HuH-7 (cell line): ENCODE data around the gene GSTM4.
"Not testable (repeated sequence)": the region's sequence is repeated elsewhere in the genome, so short reads cannot be mapped to it uniquely, and the experiment has no call there.

Source experiments
- DNase-seq: peaks from one replicate; pipeline ENCODE4 v3.0.0; 2011; ENCODE audit warnings: low spot score

GSTM4 gene

DNA sequence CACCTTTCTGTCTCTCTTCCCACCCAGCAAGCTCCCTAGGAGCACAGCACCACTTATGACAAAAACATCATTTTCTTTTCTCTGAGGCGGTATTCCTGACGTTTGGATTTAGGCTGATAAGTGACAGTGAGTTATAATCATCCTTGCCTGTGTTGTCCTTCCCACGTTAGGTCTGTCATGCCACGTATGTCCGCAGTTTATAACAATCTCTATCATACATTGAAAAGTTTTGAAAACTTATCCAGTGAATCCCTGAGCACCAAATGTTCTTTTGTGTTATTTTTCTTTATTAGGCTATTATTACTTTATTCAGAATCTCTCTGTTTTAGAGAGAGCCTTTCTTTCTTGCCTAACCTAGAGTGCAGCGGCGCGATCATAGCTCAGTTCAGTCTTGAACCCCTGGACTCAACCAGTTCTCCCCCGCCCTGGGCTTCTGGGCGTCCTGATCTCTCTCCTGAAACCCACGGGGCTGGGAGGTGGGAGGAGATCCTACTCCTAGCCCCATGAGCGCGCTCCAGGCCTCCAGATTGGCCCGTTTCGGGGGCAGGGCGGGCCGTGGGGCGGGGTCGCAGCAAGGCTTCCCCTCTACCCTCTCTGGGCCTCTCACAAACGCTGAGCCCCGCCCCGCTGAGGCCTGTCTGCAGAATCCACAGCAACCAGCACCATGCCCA lies 11.7 kb downstream of the GSTM4 start, which contains the start of gene GSTM2:
TSS of gene GSTM2 (plus strand) at position 606 of the 671 bp plus-strand sequence. CDS start at position 665, 59 bp downstream.
- peak; percentile 92 for DNase-seq

DNA sequence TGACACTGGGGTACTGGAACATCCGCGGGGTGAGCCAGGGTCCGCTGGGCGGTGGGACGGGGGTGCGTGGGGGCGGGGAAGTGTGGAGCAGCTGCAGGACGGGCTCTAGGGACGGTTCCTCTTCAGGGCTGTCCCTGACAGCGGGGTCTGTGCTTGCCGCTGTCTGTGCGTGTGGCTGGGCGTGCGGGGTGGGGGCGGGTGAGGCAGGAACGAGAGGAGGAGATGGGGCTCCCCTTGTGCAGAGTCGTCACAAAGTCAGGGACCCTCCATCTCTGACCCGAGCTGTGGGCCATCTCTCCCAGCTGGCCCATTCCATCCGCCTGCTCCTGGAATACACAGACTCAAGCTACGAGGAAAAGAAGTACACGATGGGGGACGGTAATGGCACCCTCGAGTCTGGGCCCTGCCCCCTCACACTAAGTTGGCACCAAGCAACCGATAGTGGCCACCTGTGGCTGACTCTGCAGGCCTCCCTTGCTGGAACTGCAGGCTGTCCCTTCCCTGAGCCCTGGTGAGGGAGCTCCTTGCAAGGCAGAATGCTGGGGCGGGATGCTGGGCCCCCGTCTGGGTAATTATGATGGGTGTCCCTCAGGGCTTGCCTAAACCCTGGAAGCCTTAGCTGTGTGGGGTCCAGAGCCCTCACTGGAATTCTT lies 12.3 kb downstream of the GSTM4 start:
- DNase-seq = no peak

DNA sequence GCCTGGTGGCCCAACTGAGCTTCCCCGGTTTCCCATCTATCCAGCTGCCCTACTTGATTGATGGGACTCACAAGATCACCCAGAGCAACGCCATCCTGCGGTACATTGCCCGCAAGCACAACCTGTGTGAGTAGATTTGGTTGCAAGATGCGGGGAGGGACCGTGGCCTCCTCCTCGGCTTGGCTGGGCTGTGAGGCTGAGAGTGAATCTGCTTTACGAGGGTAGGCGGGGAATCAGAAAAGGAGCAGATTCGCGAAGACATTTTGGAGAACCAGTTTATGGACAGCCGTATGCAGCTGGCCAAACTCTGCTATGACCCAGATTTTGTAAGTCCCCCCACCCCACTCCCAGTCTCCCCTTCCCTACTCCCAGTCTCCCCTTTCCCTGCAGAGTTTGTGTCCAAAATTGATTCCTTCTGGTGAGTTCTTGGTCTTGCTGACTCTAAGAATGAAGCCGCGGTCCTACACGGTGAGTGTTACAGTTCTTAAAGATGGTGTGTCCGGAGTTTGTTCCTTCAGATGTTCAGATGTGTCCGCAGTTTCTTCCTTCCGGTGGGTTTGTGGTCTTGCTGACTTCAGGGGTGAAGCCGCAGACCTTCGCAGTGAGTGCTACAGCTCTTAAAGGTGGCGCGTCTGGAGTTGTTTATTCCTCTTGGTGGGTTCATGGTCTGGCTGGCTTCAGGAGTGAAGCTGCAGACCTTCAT lies 13.5 kb downstream of the GSTM4 start:
- DNase-seq = no peak

DNA sequence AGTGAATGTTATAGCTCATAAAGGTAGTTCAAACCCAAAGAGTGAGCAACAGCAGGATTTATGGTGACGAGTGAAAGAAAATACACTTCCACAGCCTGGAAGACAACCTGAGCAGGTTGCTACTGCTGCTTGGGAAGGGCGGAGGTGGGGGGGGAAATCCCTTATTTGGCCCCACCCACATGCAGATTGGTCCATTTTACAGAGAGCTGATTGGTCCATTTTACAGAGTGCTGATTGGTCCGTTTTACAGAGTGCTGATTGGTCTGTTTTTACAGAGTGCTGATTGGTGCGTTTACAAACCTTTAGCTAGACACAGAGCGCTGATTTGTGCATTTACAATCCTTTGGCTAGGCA lies 14.0 kb downstream of the GSTM4 start:
- not testable (repeated sequence) for DNase-seq

DNA sequence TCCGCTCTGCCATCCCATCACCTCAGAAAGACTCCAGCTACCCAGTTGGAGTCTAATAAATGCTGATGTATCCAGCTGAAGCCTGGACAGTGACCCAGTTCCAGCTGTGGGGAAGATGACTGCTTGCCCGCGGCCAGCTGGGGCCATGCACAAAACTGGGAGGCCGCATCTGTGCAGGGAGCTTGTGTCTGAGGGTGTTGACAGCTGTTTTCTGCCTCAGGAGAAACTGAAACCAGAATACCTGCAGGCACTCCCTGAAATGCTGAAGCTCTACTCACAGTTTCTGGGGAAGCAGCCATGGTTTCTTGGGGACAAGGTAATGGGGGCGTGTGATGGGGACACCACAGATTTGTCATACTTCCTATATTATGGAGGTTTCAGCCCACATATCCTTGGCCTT lies 15.2 kb downstream of the GSTM4 start:
- DNase-seq = no peak

DNA sequence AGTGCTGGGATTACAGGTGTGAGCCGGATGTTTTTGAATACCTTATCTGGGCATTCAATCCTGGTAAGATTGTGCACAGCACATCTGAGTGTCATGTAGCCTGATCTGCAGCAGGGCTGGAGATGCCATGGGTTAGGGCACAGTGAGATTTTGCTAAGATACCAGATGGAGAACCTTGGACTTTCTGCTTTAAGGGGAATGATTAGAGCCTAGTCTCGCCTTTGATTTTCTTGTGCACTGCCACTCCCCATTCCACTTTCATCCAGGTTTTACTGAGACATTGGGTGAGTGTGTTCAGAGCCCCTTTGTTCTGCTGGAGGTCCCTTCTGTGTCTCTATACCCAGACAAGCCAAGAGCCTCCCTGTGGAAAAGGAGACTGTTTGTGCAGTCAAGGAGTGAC lies 18.0 kb downstream of the GSTM4 start:
- DNase-seq = not testable (repeated sequence)

DNA sequence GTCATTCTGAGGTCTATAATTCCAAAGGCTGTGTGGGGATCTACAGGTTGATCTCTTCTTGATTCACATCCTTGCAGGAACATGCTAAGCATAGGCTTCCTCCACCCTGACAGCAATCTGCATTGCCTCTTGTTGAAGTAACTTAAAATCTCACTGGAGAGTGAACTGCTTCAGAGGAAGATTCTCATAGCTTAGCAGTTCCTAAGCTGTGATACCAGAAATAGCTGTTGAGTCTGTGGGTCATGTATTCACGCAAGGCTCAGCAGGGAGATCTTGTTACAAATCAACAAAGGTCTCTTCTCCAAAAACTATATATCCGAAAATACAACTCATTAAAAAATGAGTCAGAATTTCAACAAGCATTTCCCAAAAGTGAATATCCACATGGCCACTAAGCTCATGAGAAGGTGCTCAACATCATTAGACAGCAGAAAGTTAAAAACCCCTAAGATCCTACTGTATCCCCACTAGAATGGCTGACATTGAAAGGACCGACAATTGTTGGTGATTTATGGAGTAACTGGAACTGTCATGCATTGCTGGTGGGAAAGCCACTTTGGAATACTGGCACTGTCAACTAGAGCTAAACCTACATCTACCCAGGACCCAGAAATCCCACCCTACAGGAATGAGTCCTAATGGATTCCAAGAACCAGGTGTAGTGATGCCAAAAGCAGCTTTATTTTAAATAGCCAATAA lies 20.9 kb downstream of the GSTM4 start:
- DNase-seq = not testable (repeated sequence)

DNA sequence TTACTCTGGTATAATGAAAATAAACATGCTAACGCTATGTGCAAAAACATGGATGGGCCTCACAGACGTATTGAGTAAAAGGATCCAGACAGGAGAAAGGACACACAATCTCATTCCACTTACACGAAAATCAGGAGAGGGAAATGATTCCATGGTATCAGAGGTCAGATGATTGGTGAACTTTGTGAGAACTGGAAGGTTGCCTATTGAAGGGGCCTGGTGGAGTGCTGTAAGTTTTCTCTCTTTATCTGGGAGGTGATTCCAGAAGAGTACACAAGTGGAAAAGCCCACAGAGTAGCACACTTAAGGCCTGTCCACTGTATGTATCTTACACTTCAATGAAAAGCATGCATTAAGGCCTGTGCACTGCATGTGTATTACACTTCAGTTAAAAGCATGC lies 21.6 kb downstream of the GSTM4 start:
- DNase-seq = no peak

DNA sequence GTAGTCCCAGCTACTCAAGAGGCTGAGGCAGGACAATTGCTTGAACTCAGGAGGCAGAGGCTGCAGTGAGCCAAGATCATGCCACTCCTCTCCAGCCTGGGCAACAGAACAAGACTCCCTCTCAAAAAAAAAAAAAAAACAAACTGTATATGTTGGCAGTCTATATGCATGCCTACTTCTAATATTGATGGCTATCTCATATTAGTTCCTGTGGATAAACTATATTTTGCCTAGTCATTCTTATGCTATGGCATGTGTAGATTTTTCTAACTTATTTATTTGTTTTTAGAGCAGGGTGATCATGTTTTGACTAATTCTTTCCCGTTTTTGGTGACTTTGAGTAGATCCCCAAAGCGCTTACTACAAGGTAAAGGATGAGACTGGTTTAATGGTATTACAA lies 22.7 kb downstream of the GSTM4 start:
- not testable (repeated sequence) for DNase-seq

DNA sequence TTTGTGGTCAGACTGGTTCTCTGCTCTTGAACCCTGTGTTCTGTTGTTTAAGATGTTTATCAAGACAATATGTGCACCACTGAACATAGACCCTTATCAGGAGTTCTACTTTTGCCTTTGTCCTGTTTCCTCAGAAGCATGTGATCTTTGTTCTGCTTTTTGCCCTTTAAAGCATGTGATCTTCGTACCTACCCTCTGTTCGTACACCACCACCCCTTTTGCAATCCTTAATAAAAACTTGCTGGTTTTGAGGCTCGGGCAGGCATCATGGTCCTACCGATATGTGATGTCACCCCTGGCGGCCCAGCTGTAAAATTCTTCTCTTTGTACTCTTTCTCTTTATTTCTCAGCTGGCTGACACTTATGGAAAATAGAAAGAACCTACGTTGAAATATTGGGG lies 28.9 kb downstream of the GSTM4 start:
- DNase-seq = not testable (repeated sequence)

DNA sequence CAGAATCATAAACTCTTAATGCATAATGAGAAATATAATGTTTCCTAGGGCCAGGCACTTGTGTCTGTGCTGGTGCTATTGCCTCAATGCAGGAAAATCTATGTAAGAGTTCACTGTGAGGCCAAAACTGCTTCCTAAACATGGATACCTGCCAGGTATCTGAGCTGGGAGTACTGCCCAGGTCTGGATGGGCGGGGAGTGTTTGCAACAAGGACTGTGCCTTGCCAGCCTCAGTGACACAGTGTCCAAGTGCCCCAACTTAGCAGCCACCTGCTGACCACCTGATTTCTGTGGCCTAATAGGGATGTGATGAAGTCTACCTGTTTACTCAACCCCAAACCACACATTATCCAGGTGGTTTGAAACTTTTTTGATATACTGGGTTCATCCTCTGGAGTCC lies 29.5 kb downstream of the GSTM4 start:
- DNase-seq = not testable (repeated sequence)

DNA sequence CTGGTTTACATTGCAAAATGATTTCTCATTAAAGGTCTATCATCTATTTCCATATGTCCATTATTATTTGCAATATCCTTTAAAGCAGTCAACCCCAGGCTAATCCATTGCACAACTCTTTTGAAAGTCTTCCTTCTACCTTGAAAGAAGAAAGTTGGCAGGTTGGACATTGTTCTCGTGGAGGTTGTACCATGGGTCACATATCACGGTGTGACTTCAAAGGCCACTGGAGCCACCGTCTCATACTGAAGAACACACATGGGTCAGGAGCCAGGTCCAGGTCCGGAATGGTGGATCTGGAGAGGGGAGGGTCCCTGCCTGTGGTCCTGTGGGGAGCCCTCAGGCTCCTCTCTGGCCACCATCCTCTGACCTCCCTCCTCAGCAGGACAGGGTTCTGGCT lies 30.0 kb downstream of the GSTM4 start:
- not testable (repeated sequence) for DNase-seq

DNA sequence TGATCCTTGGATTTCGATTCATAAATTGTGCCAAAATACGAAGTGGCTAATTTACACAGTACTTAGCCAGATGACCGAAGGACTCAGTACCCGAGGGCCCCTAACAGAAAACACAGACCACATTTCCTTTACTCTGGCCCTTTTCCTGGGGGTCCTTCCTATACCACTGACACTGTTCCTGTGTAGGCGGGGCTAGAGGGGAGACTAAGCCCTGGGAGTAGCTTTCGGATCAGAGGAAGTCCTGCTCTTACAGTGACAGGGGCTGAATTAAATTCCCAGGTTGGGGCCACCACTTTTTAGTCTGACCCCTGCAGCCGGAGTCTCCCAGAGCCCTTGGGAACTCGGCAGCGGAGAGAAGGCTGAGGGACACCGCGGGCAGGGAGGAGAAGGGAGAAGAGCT lies 31.2 kb downstream of the GSTM4 start:
- DNase-seq = not testable (repeated sequence)

DNA sequence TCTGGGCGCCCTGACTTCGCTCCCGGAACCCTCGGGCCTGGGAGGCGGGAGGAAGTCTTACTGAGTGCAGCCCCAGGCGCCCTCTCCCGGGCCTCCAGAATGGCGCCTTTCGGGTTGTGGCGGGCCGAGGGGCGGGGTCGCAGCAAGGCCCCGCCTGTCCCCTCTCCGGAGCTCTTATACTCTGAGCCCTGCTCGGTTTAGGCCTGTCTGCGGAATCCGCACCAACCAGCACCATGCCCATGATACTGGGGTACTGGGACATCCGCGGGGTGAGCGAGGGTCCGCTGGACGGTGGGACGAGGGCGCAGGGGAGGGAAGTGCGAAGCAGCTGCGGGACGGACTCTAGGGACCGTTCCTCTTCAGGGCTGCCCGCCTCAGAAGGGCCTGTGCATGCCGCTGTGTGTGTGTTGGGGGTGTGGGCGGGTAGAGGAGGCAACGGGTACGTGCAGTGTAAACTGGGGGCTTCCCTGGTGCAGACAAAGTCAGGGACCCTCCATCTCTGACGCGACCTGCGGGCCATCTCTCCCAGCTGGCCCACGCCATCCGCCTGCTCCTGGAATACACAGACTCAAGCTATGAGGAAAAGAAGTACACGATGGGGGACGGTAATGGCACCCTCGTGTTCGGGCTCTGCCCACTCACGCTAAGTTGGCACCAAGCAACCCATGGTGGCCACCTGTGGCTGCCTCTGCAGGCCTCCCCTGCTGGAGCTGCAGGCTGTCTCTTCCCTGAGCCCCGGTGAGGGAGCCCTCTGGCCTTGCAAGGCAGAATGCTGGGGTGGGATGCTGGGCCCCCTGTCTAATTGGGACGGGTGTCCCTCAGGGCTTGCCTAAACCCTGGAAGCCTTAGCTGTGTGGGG lies 32.0 kb downstream of the GSTM4 start, which contains the start of gene GSTM1:
TSS of gene GSTM1 (plus strand) at position 177 of the 859 bp plus-strand sequence. CDS start at position 234, 57 bp downstream.
- DNase-seq = peak; percentile 64

DNA sequence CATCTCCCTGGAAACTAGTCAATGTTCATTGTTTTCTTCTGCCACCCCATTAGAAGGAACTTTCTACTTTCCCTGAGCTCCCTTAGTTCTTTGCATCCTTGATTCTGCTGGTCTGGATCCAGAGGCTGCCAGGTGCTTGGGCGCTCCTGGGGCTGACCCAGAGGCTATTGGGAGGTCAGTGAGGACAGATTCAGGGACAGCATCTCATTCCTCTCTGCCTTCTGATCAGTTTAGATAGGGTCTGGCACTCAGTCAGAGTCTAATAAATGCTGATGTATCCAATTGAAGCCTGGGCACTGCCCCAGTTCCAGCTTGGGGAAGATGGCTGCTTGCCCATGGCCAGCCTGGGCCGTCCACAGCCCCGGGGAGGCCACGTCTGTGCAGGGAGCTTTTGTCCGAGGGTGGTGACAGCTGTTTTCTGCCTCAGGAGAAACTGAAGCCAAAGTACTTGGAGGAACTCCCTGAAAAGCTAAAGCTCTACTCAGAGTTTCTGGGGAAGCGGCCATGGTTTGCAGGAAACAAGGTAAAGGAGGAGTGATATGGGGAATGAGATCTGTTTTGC lies 34.0 kb downstream of the GSTM4 start:
- no peak for DNase-seq

DNA sequence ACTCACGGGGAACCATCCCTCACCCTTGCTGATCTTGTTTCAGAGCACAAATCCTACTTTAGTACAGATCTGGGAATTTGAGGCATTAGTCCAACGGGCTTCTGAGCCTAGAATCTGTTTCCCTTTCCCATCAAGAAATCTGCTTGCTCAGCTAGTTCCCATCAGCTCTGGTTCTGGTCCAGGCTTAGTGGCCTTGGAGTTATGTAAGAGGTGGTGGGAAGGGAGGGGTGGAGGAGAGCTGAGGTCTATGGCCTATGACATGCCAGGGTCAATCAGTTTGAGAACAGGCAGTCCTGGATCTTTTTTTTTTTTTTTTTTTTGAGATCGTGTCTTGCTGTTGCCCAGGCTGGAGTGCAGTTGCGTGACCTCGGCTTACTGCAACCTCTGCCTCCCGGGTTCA lies 35.9 kb downstream of the GSTM4 start:
- DNase-seq = no peak

DNA sequence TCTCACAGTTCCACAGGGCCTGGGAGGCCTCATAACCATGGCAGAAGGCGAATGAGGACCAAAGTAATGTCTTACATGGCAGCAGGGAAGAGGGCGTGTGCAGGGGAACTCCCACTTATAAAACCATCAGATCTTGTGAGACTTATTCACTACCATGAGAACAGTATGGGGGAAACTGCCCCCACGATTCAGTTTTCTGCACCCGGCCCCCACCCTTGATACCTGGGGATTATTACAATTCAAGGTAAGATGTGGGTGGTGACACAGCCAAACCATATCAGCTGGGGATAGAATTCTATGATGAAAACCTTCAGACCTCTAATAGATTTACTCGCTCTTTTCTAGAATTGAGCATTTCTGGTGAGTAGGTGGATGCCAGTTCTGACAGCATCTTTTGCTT lies 38.5 kb downstream of the GSTM4 start:
- not testable (repeated sequence) for DNase-seq

DNA sequence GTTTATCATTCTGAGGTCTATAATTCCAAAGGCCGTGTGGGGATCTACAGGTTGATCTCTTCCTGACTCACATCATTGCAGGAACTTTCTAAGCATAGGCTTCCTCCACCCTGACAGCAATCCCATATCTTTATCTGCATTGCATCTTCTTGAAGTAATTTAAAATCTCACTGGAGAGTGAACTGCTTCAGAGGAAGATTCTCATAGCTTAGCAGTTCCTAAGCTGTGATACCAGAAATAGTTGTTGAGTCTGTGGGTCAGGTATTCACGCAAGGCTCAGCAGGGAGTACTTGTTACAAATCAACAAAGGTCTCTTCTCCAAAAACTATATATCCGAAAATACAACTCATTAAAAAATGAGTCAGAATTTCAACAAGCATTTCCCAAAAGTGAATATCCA lies 39.2 kb downstream of the GSTM4 start:
- not testable (repeated sequence) for DNase-seq

DNA sequence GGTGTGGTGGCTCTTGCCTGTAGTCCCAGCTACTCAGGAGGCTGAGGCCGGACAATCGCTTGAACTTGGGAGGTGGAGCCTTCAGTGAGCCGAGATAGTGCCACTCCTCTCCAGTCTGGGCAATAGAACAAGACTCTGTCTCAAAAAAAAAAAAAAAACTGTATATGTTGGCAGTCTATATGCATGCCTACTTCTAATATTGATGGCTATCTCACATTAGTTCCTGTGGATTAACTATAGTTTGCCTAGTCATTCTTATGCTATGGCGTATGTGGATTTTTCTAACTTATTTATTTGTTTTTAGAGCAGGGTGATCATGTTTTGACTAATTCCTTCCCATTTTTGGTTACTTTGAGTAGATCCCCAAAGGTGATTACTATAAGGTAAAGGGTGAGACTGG lies 41.2 kb downstream of the GSTM4 start:
- no peak for DNase-seq

DNA sequence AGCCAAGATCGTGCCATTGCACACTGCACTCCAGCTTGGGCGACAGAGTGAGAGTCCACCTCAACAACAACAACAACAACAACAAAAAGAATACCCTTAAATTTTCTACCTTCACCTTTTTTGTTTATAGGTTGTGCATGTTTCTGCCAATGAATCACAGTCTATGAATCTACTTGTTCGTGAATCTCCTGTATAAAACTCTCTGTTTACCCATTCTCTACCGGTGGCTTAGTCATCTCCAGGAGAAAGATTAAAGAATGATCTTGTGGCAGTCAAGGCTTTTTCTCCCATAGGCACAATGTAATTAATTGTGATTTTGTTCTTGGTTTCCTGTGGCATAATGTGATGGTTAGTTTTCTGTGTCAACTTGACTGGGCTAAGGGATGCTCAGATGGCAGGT lies 42.0 kb downstream of the GSTM4 start:
- not testable (repeated sequence) for DNase-seq

DNA sequence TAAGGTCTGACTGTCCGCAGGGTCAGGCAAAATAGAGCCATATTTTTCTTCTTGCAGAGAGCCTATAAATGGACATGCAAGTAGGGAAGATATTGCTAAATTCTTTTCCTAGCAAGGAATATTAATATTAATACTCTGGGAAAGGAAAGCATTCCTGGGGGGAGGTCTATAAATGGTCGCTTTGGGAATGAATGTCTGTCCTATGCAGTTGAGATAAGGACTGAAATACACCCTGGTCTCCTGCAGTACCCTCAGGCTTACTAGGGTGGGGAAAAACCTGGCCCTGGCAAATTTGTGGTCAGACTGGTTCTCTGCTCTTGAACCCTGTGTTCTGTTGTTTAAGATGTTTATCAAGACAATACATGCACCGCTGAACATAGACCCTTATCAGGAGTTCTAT lies 47.0 kb downstream of the GSTM4 start:
- not testable (repeated sequence) for DNase-seq
